HG03575 (cell line): ENCODE data around the gene SEC22B.
A peak's percentile ranks its signal among the peaks of the same experiment; 100 is the strongest.
"Not testable (repeated sequence)": the region's sequence is repeated elsewhere in the genome, so short reads cannot be mapped to it uniquely, and the experiment has no call there.

Source experiments
- ATAC-seq: cut with Tn5 transposase; IDR thresholded peaks from one replicate; pipeline ENCODE4 v1.9.1; 2021; ENCODE audit not compliant: unreplicated experiment, insufficient number of reproducible peaks, low FRiP score; ENCODE audit errors: extremely low read depth

The SEC22B gene

GRCh38 chr1:120176092-120176855, at the start of gene SEC22B:
SEC22B (minus strand) TSS chr1:120176520; CDS start chr1:120176381, 139 bp downstream.
- ATAC-seq, result peak; percentile 85

GRCh38 chr1:120217933-120218332, 41.6 kb upstream of the SEC22B start:
- not testable (repeated sequence) for ATAC-seq

GRCh38 chr1:120217175-120217929, 41.0 kb upstream of the SEC22B start:
- ATAC-seq, result not testable (repeated sequence)

GRCh38 chr1:120213606-120214005, 37.3 kb upstream of the SEC22B start:
- not testable (repeated sequence) for ATAC-seq

- not testable (repeated sequence) for ATAC-seq
These were observed 34.4 kb upstream of the SEC22B start for GRCh38 chr1:120210754-120211153.

GRCh38 chr1:120196863-120197775, 20.8 kb upstream of the SEC22B start:
- ATAC-seq, result not testable (repeated sequence)

GRCh38 chr1:120188626-120189025, 12.3 kb upstream of the SEC22B start:
- ATAC-seq, result not testable (repeated sequence)

GRCh38 chr1:120182176-120182707, 5.9 kb upstream of the SEC22B start:
- not testable (repeated sequence) for ATAC-seq

GRCh38 chr1:120179811-120180690, 3.7 kb upstream of the SEC22B start:
- not testable (repeated sequence) for ATAC-seq

- no peak for ATAC-seq
These were observed 2.8 kb upstream of the SEC22B start for GRCh38 chr1:120178799-120179756.

GRCh38 chr1:120178058-120178457, 1.7 kb upstream of the SEC22B start:
- not testable (repeated sequence) for ATAC-seq

- not testable (repeated sequence) for ATAC-seq
These were observed 632 bp downstream of the SEC22B start for GRCh38 chr1:120175688-120176087.

GRCh38 chr1:120164761-120165160, 11.6 kb downstream of the SEC22B start:
- ATAC-seq, result not testable (repeated sequence)

GRCh38 chr1:120162015-120162414, 14.3 kb downstream of the SEC22B start:
- not testable (repeated sequence) for ATAC-seq

GRCh38 chr1:120158495-120158894, 17.8 kb downstream of the SEC22B start:
- not testable (repeated sequence) for ATAC-seq

- not testable (repeated sequence) for ATAC-seq
These were observed 18.2 kb downstream of the SEC22B start for GRCh38 chr1:120158086-120158485.
